Thyroid gland (tissue), 4 donors: Measurements from ENCODE around the gene ANKRD2. TPM values are rescaled to one million over a fixed set of nuclear protein-coding genes. Genes with fewer than 3 reads are reported as not detected.

Experiments
- DNase-seq, 2 donors: peaks; one replicate each; pipeline ENCODE4 v3.0.0-alpha.2; 2019
- H3K27ac ChIP-seq, 3 donors: fragments of 200-600 bp; sonication (generic); 1 replicate in 2 of 3; 2 replicates in 1 of 3; pipeline ENCODE4 v1.5.1; 2016 to 2019; ENCODE audit warnings: mild to moderate bottlenecking in 1 of 3, moderate library complexity in 1 of 3
- H3K27me3 ChIP-seq: fragments of 200-600 bp; sonication (generic); one replicate; pipeline ENCODE4 v1.5.1; 2019
- H3K36me3 ChIP-seq, 2 donors: fragments of 200-600 bp; sonication (generic); one replicate each; pipeline ENCODE4 v1.5.1; 2016 to 2019
- H3K4me1 ChIP-seq, 2 donors: fragments of 200-600 bp; sonication (generic); one replicate each; pipeline ENCODE4 v1.5.1; 2017 to 2019
- H3K4me3 ChIP-seq, 3 donors: fragments of 200-600 bp; sonication (generic); replicated peaks in 1 of 3; 1 replicate in 2 of 3; 2 replicates in 1 of 3; pipeline ENCODE4 v1.5.1; 2016; ENCODE audit warnings: mild to moderate bottlenecking in 1 of 3
- H3K9me3 ChIP-seq: fragments of 200-600 bp; sonication (generic); one replicate; pipeline ENCODE4 v1.5.1; 2017
- POLR2A ChIP-seq, 2 donors: fragments of 450-650 bp; IDR thresholded peaks; one replicate each; pipeline ENCODE4 v1.6.1; 2017; ENCODE audit warnings: antibody characterized with exemption in 2 of 2, mild to moderate bottlenecking in 2 of 2, moderate library complexity in 1 of 2
- WGBS, 2 donors: methylation state at CpG; one replicate each; pipeline ENCODE4 v1.1.5; 2017; 5-methylcytosine and 5-hydroxymethylcytosine counted together
- intact Hi-C: fragments of 100-400 bp; cut with DNase I; formaldehyde crosslinking; loops from one replicate; pipeline ENCODE4 v1.15.1; 2023
- total RNA-seq, 4 donors: library from RNA; depleted of rRNA; stranded (reverse); fragments of >200 nt; gene quantifications; one replicate each; pipeline ENCODE4 v1.2.3, GENCODE V29; 2016
- TF ChIP-seq, protein P1 (sequence below), 6 experiments: fragments of 200-600 bp in 3 of 6; fragments of 450-650 bp in 3 of 6; sonication (generic) in 3 of 6; IDR thresholded peaks; one replicate each; pipeline ENCODE4 v1.5.1; 2016 to 2019; ENCODE audit warnings: antibody characterized with exemption in 6 of 6, mild to moderate bottlenecking in 2 of 6, inconsistent platforms in 1 of 6, moderate library complexity in 1 of 6

ANKRD2 gene
- total RNA-seq, 4 donors from 2014 or later, result not detected

DNA sequence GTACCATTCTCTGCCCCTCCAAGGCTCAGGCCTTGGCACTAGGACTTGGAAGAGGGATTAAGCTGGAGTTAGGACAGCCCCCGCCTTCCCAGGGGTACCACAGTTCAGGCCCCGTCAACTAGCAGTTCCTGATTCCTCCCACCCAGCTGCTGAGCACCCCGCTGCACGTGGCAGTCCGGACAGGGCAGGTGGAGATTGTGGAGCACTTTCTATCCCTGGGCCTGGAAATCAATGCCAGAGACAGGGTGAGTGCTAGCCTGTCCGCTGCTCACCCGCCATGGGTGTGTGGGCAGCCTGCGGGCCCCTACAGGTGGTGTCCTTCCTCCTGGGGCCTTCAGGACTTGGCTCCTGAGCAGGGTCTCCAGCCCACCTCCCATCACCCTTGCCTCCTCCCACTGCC lies 9.6 kb downstream of the ANKRD2 start:
- Histone ChIP-seq H3K4me3 (no peak overlapping the region), H3K9me3 (no peaks in the 10 kb centered on the region), H3K4me1 (peaks cover 5 to 6% of the 10 kb centered on the region in 2 donors), H3K36me3 (no peaks in the 10 kb centered on the region), H3K27me3 (no peaks in the 10 kb centered on the region), H3K27ac (no peak overlapping the region)
- TF ChIP-seq, protein P1, sequence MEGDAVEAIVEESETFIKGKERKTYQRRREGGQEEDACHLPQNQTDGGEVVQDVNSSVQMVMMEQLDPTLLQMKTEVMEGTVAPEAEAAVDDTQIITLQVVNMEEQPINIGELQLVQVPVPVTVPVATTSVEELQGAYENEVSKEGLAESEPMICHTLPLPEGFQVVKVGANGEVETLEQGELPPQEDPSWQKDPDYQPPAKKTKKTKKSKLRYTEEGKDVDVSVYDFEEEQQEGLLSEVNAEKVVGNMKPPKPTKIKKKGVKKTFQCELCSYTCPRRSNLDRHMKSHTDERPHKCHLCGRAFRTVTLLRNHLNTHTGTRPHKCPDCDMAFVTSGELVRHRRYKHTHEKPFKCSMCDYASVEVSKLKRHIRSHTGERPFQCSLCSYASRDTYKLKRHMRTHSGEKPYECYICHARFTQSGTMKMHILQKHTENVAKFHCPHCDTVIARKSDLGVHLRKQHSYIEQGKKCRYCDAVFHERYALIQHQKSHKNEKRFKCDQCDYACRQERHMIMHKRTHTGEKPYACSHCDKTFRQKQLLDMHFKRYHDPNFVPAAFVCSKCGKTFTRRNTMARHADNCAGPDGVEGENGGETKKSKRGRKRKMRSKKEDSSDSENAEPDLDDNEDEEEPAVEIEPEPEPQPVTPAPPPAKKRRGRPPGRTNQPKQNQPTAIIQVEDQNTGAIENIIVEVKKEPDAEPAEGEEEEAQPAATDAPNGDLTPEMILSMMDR (IDR thresholded peaks at IDR 0.05), result no peak
- TF ChIP-seq POLR2A (IDR thresholded peaks at IDR 0.05), result no peak
- WGBS, 2 donors, result 94 to 100% methylated on average over 2 to 8 of the region's 8 CpGs
- DNase-seq, result no peak
- intact Hi-C loops, result no loop called here

DNA sequence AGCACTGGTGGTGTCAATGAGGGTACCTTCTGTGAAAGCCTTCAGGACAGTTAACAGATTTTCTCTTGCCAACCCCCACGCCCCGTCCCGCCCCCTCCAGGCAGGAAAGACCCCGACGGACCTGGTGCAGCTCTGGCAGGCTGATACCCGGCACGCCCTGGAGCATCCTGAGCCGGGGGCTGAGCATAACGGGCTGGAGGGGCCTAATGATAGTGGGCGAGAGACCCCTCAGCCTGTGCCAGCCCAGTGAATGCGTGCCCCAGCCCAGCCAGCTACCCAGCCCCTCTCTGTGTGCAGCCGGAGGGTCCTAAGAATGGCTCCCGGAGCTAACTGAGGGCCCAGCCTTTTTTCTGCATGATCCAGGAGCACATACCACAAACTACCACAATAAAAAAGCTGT lies 10.9 kb downstream of the ANKRD2 start:
- TF ChIP-seq POLR2A (IDR thresholded peaks at IDR 0.05), result no peak
- TF ChIP-seq, protein P1 (IDR thresholded peaks at IDR 0.05), result no peak
- Histone ChIP-seq H3K27ac (no peak overlapping the region), H3K9me3 (no peaks in the 10 kb centered on the region), H3K4me1 (peaks cover 5 to 6% of the 10 kb centered on the region in 2 donors), H3K4me3 (no peak overlapping the region), H3K27me3 (no peaks in the 10 kb centered on the region), H3K36me3 (no peaks in the 10 kb centered on the region)
- WGBS, 2 donors, result 95 to 97% methylated on average over 7 to 11 of the region's 13 CpGs
- no peak for DNase-seq
- intact Hi-C loops, result no loop called here

DNA sequence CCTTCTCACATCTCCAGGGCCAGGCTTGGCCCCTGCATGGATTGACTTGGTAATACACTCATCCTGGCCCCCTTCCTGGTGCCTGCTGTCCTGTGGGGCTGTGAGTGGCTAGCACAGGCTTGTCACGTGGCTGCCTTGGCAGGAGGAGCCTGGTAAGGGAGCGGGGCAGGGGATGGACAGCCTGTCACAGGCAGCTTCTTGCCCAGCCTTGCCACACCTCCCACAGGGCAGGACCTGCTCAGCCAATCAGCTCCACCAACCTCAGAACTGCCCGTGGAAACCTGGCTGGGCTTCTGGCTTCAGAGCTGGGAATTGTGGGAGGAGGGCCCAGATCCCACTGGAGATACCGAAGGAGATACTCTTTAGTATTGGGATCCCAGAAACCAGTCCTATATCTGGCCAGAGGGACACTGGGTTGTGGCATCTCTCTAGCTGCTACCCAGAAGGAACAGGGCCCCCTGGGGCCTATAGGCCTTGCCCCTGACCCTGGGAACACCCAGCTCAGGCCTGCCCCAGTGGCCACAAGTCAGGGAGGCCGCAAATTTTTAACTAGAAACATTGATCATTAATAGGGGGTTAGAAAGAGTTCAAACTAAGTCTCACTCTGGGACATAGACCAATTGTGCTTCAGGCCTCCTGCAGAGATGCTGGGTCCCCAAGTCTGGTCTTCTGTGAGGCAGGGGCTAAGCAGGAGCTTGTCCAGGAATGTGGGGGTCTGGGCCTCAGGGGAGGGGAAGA lies 11.7 kb downstream of the ANKRD2 start, which contains the start of gene HOGA1:
HOGA1 (plus strand) TSS at position 330 of the 738 bp plus-strand sequence; CDS start at position 645, 315 bp downstream.
- DNase-seq, result peak; percentile 60 to 72
- Histone ChIP-seq H3K4me3 (no peak within 1 kb of the TSS), H3K4me1 (peaks cover 5 to 6% of the 10 kb centered on the region in 2 donors), H3K27me3 (no peaks in the 10 kb centered on the region), H3K36me3 (no peaks in the 10 kb centered on the region), H3K9me3 (no peaks in the 10 kb centered on the region), H3K27ac (no peak within 1 kb of the TSS)
- intact Hi-C loops, result no loop called here
- TF ChIP-seq POLR2A (IDR thresholded peaks at IDR 0.05), result no peak
- TF ChIP-seq, protein P1 (IDR thresholded peaks at IDR 0.05), result no peak
- WGBS, 2 donors, result 50 to 61% methylated on average over 2 to 3 of the region's 5 CpGs

DNA sequence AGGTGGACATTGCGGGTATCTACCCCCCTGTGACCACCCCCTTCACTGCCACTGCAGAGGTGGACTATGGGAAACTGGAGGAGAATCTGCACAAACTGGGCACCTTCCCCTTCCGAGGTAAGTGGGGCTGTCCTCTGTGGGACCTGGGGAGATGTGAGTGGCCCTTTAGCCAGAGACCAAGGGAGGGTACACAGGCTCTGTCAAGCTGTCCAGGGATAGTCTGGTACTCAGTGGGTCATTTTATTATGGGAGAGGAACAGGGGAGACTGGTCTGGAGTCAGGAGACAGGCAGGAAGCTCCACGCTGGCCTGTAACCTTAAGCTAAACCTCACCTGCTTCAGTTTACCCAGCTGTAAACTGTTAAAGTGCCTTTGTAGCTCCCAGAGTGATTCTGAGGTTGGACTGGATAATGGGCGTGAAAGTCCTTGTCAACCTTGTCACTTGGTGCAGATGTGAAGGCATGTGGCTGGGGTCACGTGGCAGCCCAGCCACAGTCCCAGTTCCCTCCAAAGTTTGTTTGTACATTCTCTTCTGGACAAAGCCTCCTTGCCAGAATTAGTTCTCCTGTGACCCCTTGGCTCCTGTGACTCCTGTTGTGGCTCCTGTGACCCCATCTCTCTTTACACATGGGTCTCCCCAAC lies 12.3 kb downstream of the ANKRD2 start:
- TF ChIP-seq, protein P1 (IDR thresholded peaks at IDR 0.05), result no peak
- no peak for TF ChIP-seq POLR2A (IDR thresholded peaks at IDR 0.05)
- Histone ChIP-seq H3K4me3 (no peak overlapping the region), H3K9me3 (no peaks in the 10 kb centered on the region), H3K27ac (no peak overlapping the region), H3K4me1 (peaks cover 5 to 6% of the 10 kb centered on the region in 2 donors), H3K27me3 (no peaks in the 10 kb centered on the region), H3K36me3 (no peaks in the 10 kb centered on the region)
- 82 to 94% methylated on average over 5 of the region's 5 CpGs for WGBS, 2 donors
- intact Hi-C loops, result no loop called here
- DNase-seq, result no peak

DNA sequence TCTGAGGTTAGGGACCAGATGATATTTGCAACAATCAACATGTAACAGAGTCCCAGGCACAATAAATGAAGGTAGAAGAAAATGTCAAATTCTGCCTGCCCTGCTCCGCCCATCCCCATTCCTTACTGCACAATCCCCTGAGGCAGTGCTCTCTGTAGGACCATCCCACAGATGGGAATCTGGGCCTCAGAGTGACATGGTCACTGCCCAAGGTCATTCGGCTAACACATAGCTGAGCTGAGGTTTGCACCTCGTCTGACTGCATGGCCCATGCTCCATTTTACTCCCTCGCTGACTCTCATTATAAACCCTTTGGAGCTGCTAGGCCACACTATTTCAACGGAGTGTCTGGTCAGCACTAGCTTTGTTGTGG lies 12.8 kb downstream of the ANKRD2 start:
- Histone ChIP-seq H3K27me3 (no peaks in the 10 kb centered on the region), H3K4me3 (no peak overlapping the region), H3K4me1 (peaks cover 5 to 6% of the 10 kb centered on the region in 2 donors), H3K9me3 (no peaks in the 10 kb centered on the region), H3K36me3 (no peaks in the 10 kb centered on the region), H3K27ac (no peak overlapping the region)
- 85 to 94% methylated on average over 5 of the region's 5 CpGs for WGBS, 2 donors
- TF ChIP-seq, protein P1 (IDR thresholded peaks at IDR 0.05), result no peak
- no peak for TF ChIP-seq POLR2A (IDR thresholded peaks at IDR 0.05)
- intact Hi-C loops, result no loop called here
- DNase-seq, result no peak
